B cell (primary cell): ENCODE results near the gene PCDHGA2. TPM values are rescaled to one million over a fixed set of nuclear protein-coding genes. Genes with fewer than 3 reads are reported as not detected.

Experiments
- ATAC-seq: fragments of 200-7000 bp; cut with Tn5 transposase; one replicate; pipeline ENCODE4 v1.10.0; 2021; ENCODE audit warnings: low read depth, mild to moderate bottlenecking, moderate number of reproducible peaks, moderate library complexity
- CTCF ChIA-PET: fragments of 350-600 bp; sonication (Branson Sonifier 250); formaldehyde crosslinking; loops from one replicate; lab custom pipeline; 2021; ENCODE audit warnings: antibody characterized with exemption, inconsistent platforms; lab: Charles Lee
- POLR2A ChIA-PET: fragments of 350-600 bp; sonication (Branson Sonifier 250); formaldehyde crosslinking; loops from one replicate; lab custom pipeline; 2021; ENCODE audit warnings: antibody characterized with exemption; lab: Charles Lee
- DNase-seq: peaks from one replicate; pipeline ENCODE4 v3.0.0; 2013
- H2AFZ ChIP-seq: 2 replicates; pipeline ENCODE4 v1.6.1; 2012; ENCODE audit warnings: mild to moderate bottlenecking, low read depth, low read length; ENCODE audit not compliant: insufficient read depth, poor library complexity, severe bottlenecking
- H3K27ac ChIP-seq, 2 donors: 1 replicate in 1 of 2; 2 replicates in 1 of 2; pipeline ENCODE4 v1.5.1; 2012 to 2013; ENCODE audit warnings: low read length in 2 of 2, mild to moderate bottlenecking in 2 of 2, moderate library complexity in 1 of 2
- H3K27me3 ChIP-seq, 4 experiments: fragments of 200-600 bp in 1 of 4; sonication (generic) in 1 of 4; replicated peaks in 1 of 4; 1 replicate in 2 of 4; 2 replicates in 2 of 4; pipeline versions ENCODE4 v1.6.1 to v1.7.0; 2013 to 2016; ENCODE audit warnings: low read length in 3 of 4, mild to moderate bottlenecking in 2 of 4, mixed read lengths in 1 of 4, moderate library complexity in 1 of 4; ENCODE audit not compliant: insufficient read depth in 4 of 4, control insufficient read depth in 3 of 4; ENCODE audit errors: control extremely low read depth in 1 of 4
- H3K36me3 ChIP-seq, 2 experiments: replicated peaks in 1 of 2; 1 replicate in 1 of 2; 2 replicates in 1 of 2; pipeline versions ENCODE4 v1.6.1 to v1.7.1; 2013; ENCODE audit warnings: low read length in 1 of 2; ENCODE audit not compliant: insufficient read depth in 2 of 2, control insufficient read depth in 1 of 2; ENCODE audit errors: control extremely low read depth in 1 of 2, extremely low read depth in 1 of 2
- H3K4me1 ChIP-seq, 2 donors: fragments of 200-600 bp in 1 of 2; sonication (generic) in 1 of 2; 1 replicate in 1 of 2; 2 replicates in 1 of 2; pipeline versions ENCODE4 v1.5.1 to v1.6.1; 2013 to 2017; ENCODE audit warnings: low read length in 2 of 2; ENCODE audit not compliant: control insufficient read depth in 2 of 2, insufficient read depth in 2 of 2
- H3K4me2 ChIP-seq: replicated peaks from 2 replicates; pipeline ENCODE3; 2012; ENCODE audit warnings: mild to moderate bottlenecking, low read depth, low read length; ENCODE audit not compliant: poor library complexity, severe bottlenecking
- H3K4me3 ChIP-seq, 5 experiments: fragments of 200-600 bp in 1 of 5; sonication (generic) in 1 of 5; 1 replicate in 3 of 5; 2 replicates in 2 of 5; pipeline versions ENCODE4 v1.5.1 to v1.7.0; 2011 to 2016; ENCODE audit warnings: low read length in 4 of 5, mild to moderate bottlenecking in 4 of 5, low read depth in 2 of 5, control low read depth in 1 of 5, moderate library complexity in 1 of 5; ENCODE audit not compliant: insufficient read depth in 1 of 5; ENCODE audit errors: control extremely low read depth in 1 of 5, extremely low read depth in 1 of 5
- H3K79me2 ChIP-seq: fragments of 200-600 bp; sonication (generic); one replicate; pipeline ENCODE4 v1.6.0; 2016; ENCODE audit warnings: low read length; ENCODE audit not compliant: control insufficient read depth, insufficient read depth
- H3K9ac ChIP-seq: fragments of 200-600 bp; sonication (generic); 2 replicates; pipeline ENCODE4 v1.6.1; 2017; ENCODE audit warnings: mild to moderate bottlenecking, low read length, moderate library complexity
- H3K9me3 ChIP-seq, 3 donors: one replicate each; pipeline versions ENCODE4 v1.6.1 to v1.7.1; 2013; ENCODE audit warnings: low read length in 2 of 3; ENCODE audit not compliant: control insufficient read depth in 2 of 3, insufficient read depth in 1 of 3; ENCODE audit errors: control extremely low read depth in 1 of 3
- H4K20me1 ChIP-seq: 2 replicates; pipeline ENCODE4 v1.6.0; 2012; ENCODE audit warnings: mild to moderate bottlenecking, low read length; ENCODE audit not compliant: insufficient read depth, control insufficient read depth, poor library complexity, severe bottlenecking
- H3K27ac Mint-ChIP-seq: one replicate; pipeline ENCODE4 v1.8.0; 2021; ENCODE audit warnings: mixed read lengths
- H3K27me3 Mint-ChIP-seq: one replicate; pipeline ENCODE4 v1.8.0; 2021; ENCODE audit warnings: mixed read lengths
- H3K4me1 Mint-ChIP-seq: one replicate; pipeline ENCODE4 v1.8.0; 2021; ENCODE audit warnings: mixed read lengths
- H3K4me3 Mint-ChIP-seq: one replicate; pipeline ENCODE4 v1.8.0; 2021; ENCODE audit warnings: mixed read lengths
- H3K9me3 Mint-ChIP-seq: one replicate; pipeline ENCODE4 v1.8.0; 2022; ENCODE audit warnings: mixed read lengths; ENCODE audit not compliant: insufficient read depth
- EZH2 ChIP-seq: IDR thresholded peaks from 2 replicates; pipeline ENCODE4 v1.6.1; 2012; ENCODE audit warnings: borderline replicate concordance, low read depth, mild to moderate bottlenecking, moderate library complexity, low read length; ENCODE audit not compliant: insufficient read depth, poor library complexity, severe bottlenecking
- whole genome bisulfite sequencing: methylation state at CpG from one replicate; pipeline ENCODE4 v1.1.5; 2013; ENCODE audit warnings: missing lambda C conversion rate; ENCODE audit not compliant: insufficient coverage; 5-methylcytosine and 5-hydroxymethylcytosine counted together
- intact Hi-C: fragments of 100-400 bp; cut with micrococcal nuclease; formaldehyde crosslinking; loops from one replicate; pipeline ENCODE4 v1.10.0; 2022
- polyA plus RNA-seq: library from polyadenylated mRNA; depleted of rRNA; stranded (reverse); fragments of >200 nt; gene quantifications from 2 replicates; pipeline ENCODE4 v1.2.3, GENCODE V29; 2012
- total RNA-seq, 2 donors: library from RNA; stranded (reverse); fragments of 120-200 nt in 1 of 2; gene quantifications; 1 replicate in 1 of 2; 2 replicates in 1 of 2; pipeline versions ENCODE4 v1.2.3 to v1.2.4, GENCODE V29; 2013 to 2022
- TF ChIP-seq, protein P1 (sequence below): fragments of 200-600 bp; IDR thresholded peaks from one replicate; pipeline ENCODE4 v1.8.0; 2022; ENCODE audit warnings: antibody characterized with exemption, mild to moderate bottlenecking

PCDHGA2 gene
- total and polyA plus RNA-seq, 2 donors (not counting 1 experiment from before 2014, with no cell fraction given) = 0.07 to 0.09 TPM

DNA sequence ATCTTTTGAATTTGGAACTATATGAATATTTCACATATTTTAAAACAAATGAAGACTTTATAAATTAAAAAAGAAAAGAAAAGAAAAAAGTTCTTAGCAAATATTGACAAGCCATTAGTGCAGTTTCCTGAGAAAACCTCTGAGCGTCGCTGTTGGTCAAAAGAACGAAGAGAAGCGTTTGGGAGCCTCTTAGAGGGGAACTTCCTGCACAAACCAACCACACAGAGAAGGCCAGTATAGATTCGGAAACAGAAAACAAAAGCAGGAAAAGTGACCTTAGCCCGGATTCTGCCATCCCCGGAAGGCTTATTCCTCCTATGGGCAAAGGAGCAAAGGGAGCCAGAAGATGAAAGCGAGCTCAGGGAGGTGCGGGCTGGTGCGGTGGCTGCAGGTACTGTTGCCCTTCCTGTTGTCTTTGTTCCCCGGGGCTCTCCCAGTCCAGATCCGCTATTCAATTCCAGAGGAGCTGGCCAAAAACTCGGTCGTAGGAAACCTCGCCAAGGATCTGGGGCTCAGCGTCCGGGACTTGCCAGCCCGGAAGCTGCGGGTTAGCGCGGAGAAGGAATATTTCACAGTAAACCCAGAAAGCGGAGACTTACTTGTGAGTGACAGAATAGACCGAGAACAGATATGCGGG, 21.3 kb downstream of the PCDHGA2 start, which contains the start of gene PCDHGB2:
Gene PCDHGB2, plus strand, starts transcription at position 205 of the 637 bp plus-strand sequence. Its CDS starts 142 bp downstream, at position 347.
- CTCF ChIA-PET = interaction anchor here (1.0 to 2.1 kb wide), 2 partner anchors 40 to 202 kb away, joined by 3 to 6 read pairs; partner anchors contain the start of gene TAF7

DNA sequence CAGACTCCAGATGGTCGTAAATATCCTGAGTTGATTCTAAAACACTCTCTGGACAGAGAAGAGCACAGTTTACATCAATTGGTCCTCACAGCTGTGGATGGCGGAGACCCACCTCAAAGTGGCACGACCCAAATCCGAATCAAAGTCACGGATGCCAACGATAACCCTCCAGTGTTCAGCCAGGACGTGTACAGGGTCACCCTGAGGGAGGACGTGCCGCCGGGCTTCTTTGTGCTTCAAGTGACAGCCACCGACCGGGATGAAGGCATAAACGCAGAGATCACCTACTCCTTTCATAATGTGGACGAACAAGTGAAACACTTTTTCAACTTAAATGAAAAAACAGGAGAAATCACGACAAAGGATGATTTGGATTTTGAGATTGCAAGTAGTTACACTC, 22.1 kb downstream of the PCDHGA2 start:
- Histone ChIP-seq H4K20me1 (no peaks in the 10 kb centered on the region), H2AFZ (no peak overlapping the region), H3K79me2 (no peaks in the 10 kb centered on the region), H3K9me3 (peaks cover 8 to 57% (median 51%) of the 10 kb centered on the region in 3 donors), H3K27me3 (peaks cover 0 to 71% (median 45%) of the 10 kb centered on the region in 4 experiments), H3K36me3 (no peaks in the 10 kb centered on the region), H3K27ac (no peak overlapping the region), H3K9ac (no peak overlapping the region), H3K4me3 (peak overlapping the region in 1 of 5 experiments; percentile 45), H3K4me1 (peaks cover 0 to 4% of the 10 kb centered on the region in 2 donors), H3K4me2 (peak overlapping the region; percentile 46)
- WGBS = 64% methylated on average over 13 of the region's 15 CpGs
- Mint-ChIP-seq H3K9me3 (peaks cover 7% of the 10 kb centered on the region), H3K27ac (no peak overlapping the region), H3K27me3 (peaks cover 70% of the 10 kb centered on the region), H3K4me1 (peaks cover 9% of the 10 kb centered on the region), H3K4me3 (peak overlapping the region; percentile 26)
- ChIA-PET CTCF (no interaction called here), POLR2A (no interaction called here)
- intact Hi-C loops = no loop called here
- ATAC-seq (no peak), DNase-seq (no peak)
- TF ChIP-seq EZH2 = no peak

More for the DNA sequence above, 21.3 kb downstream of the PCDHGA2 start, which contains the start of gene PCDHGB2:
- peak within 1 kb of the TSS; percentile 28 for H3K27ac Mint-ChIP-seq
- peak; percentile 47 for DNase-seq
- Histone ChIP-seq H2AFZ (peak within 1 kb of the TSS; percentile 30), H3K27ac (no peak within 1 kb of the TSS), H3K4me1 (peaks cover 0 to 4% of the 10 kb centered on the region in 2 donors), H4K20me1 (no peaks in the 10 kb centered on the region), H3K79me2 (no peaks in the 10 kb centered on the region), H3K27me3 (peaks cover 0 to 69% (median 43%) of the 10 kb centered on the region in 4 experiments), H3K4me3 (peak within 1 kb of the TSS in 4 of 5 experiments; percentile 36 to 46 (median 44)), H3K9me3 (peaks cover 6 to 57% (median 43%) of the 10 kb centered on the region in 3 donors), H3K4me2 (peak within 1 kb of the TSS; percentile 46), H3K9ac (peak within 1 kb of the TSS; percentile 49), H3K36me3 (no peaks in the 10 kb centered on the region)
- peaks cover 64% of the 10 kb centered on the region for H3K27me3 Mint-ChIP-seq
- H3K4me1 Mint-ChIP-seq = peaks cover 9% of the 10 kb centered on the region
- POLR2A ChIA-PET = no interaction called here
- peak within 1 kb of the TSS; percentile 81 for H3K4me3 Mint-ChIP-seq
- intact Hi-C loops = no loop called here
- TF ChIP-seq, protein P1, sequence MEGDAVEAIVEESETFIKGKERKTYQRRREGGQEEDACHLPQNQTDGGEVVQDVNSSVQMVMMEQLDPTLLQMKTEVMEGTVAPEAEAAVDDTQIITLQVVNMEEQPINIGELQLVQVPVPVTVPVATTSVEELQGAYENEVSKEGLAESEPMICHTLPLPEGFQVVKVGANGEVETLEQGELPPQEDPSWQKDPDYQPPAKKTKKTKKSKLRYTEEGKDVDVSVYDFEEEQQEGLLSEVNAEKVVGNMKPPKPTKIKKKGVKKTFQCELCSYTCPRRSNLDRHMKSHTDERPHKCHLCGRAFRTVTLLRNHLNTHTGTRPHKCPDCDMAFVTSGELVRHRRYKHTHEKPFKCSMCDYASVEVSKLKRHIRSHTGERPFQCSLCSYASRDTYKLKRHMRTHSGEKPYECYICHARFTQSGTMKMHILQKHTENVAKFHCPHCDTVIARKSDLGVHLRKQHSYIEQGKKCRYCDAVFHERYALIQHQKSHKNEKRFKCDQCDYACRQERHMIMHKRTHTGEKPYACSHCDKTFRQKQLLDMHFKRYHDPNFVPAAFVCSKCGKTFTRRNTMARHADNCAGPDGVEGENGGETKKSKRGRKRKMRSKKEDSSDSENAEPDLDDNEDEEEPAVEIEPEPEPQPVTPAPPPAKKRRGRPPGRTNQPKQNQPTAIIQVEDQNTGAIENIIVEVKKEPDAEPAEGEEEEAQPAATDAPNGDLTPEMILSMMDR = peak; percentile 43
- no peak for TF ChIP-seq EZH2
- H3K9me3 Mint-ChIP-seq = peaks cover 7% of the 10 kb centered on the region
- ATAC-seq = peak; percentile 43
- WGBS = 21% methylated on average over 22 of the region's 24 CpGs
